ENCODE measurements around the gene TRRAP.

The TRRAP gene

DNA sequence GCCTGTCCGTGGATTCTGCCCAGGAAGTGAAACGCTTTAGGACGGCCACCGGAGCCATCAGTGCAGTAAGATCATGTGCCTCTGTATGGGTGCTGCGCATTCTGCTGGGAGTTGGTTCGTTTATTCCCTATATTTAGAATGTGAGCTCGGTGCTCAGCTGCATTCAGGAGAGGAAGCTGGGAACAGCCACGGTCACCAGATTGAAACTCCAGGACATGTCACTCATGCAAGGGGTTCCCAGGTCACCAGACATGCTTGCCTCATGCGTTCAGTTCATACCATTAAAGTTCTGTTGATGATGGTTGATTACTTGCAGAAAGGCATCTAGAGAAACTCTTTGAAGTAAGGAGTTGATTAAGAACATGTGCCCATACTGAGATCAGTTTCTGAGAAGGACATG lies 78.1 kb downstream of the TRRAP start:
- no peak for DNase-seq

DNA sequence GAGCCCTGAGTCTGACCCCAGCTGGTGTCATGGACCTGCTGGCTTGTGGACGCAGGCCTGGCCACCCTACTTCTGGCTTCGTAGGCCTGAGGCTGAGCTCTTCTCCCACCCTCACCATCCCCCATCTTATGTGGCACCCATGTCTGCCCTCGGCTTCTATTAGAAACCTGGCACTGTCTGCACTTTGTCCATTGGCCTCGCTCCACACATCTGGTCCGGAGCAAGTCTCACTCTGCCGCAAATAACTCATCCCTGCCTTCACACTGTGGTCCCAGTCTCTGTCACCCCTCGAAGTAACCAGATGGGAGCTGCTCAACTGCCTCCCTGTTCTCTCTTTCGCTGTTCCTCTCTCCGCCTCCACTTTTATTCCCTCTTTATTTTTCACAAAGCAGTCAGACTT lies 78.6 kb downstream of the TRRAP start:
- DNase-seq, result no peak

DNA sequence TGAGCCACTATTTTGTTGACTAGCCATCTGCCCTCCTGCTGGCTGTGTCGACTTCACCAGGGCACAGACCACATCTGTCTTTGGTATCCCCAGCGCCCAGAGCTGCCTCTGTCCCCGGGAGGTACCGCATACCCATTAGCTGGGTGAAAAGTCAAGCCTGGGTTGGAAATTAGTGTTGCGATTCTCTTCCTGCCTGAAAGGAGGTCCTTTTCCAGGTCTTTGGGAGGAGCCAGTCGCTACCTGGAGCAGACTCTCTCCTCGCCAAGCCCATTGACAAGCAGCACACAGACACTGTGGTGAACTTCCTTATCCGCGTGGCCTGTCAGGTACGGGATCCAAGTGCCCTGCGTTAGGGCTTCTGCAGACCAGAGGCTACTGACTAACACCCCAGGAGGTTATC lies 79.4 kb downstream of the TRRAP start:
- no peak for DNase-seq

DNA sequence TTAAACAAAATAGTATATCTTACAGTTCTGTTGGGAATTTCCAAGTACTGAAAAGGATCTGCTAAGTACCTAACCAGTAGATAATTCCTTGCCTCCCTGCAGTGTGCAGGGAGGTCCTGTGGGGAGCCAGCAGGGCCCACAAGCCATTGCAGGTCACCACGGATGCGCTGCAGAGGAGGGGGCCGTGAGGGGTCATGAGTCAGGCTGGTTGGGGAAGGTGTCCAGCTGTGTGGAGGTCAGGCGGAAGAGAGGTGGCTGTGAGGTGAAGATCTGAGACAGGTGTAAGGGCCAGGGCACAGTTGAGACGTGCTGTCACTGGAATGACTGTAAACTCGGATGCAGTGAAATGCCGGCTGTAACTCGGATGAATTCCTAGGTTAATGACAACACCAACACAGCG lies 80.6 kb downstream of the TRRAP start:
- DNase-seq, result no peak

DNA sequence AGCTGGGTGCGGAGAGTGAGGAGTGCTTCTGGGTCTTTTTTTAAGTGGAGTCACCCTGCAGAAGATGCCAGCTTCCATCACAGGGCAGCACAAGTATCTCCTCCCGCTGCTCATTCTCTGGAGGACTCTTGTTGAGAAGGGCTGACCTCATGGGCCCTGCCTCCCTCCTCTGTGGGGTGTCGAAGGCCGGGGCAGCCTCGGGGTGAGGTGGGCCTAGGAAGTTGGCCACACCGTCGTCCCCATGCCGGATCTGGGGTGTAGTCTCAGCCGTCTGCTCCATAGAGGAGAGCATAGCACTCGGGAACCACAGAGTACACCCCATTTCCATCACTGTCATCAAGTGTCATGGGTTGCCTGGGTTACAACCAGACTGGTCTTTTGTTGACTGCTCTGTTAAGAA lies 85.0 kb downstream of the TRRAP start:
- DNase-seq, result no peak

DNA sequence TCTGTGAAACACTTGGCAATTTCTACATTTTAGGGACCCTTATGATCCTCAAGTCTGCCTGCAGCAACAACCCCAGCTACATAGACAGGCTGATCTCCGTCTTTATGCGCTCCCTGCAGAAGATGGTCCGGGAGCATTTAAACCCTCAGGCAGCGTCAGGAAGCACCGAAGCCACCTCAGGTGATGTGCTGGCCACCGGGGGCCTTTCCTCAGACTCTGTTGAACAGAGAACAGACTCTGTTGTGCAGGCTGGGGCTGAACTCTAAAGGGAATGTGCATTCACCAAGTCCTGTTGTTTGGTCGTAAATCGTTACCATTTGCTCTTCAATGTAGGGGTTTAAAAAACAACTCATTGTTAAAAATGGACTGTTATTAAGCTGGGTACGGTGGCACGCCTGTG lies 86.3 kb downstream of the TRRAP start:
- DNase-seq, result no peak

DNA sequence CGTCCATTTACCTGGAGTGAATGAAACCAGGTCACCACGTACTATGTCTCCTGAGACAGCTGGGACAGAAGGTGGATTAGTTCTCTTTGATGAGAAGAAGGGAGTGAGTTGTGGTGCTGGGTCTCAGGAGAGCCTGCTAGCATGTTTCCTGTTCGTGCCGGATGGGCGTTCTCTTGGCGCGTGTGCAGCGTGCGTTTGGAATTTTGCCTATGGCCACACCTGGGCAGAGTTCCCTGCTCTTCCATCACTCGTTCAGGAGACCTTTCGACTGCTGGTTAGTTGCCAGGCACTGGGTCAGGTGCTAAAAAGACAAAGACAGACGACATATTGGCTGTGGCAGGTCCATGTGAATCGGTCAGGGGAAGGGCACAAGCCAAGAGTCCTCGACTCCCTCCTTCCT lies 90.3 kb downstream of the TRRAP start:
- no peak for DNase-seq

DNA sequence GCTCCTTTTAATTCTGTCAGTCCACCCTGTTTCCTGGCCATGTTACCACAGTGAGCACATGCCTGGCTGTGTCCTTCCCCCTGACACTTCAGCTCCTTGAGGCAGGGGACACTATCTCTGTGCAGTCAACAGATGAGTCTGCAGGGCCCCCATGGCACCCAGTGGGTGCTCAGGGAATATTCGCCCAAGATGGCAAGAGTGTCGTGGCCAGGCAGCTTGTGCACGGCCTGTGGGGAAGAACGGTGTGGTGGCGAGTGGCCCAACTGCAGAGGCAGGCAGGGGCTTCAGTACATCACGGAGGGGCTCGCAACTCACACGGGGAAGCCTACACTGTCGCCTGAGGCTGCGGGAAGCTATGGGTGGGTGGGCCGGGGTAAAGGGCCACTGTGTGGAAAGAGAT lies 91.1 kb downstream of the TRRAP start:
- DNase-seq, result no peak

DNA sequence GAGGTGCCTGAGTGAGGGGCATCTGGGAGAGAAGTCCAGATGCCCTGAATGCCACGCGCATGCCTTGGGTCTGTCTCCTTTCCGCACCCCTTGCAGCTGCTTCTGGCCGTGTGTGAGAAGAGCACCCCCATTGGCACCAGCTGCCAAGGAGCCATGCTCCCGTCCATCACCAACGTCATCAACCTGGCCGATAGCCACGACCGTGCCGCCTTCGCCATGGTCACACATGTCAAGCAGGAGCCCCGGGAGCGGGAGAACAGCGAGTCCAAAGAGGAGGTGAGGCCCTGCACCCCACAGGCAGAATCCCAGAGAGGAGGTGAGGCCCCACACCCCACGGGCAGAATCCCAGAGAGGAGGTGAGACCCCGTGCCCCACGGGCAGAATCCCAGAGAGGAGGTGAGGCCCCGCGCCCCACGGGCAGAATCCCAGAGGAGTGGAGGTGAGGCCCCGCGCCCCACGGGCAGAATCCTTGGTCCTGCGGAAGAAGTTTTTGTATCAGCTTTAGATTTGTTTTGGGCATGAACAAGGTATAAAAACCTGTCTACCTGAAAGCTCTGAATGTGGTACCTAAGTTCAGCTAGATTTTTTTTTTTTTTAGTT lies 91.8 kb downstream of the TRRAP start:
- DNase-seq, result no peak

DNA sequence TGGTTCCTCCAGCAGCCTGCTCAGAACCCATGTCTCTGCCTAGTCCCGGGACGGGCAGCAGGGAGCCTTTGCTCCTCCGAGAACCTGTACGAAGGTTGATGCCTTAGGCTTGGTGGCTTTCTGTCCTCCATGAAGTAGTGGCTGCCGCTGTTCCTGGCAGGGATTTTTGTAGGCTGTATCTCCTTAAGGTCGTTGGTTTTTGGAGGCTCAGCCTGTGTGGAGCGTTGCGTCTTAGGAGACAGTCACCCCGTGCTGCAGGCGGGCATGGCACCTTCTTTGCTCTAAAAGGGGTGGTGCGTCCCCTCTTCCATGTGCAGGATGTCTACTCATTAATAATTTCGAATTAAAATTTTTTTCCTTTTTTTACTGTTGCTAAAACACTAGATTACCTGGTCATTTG lies 92.5 kb downstream of the TRRAP start:
- DNase-seq, result no peak

DNA sequence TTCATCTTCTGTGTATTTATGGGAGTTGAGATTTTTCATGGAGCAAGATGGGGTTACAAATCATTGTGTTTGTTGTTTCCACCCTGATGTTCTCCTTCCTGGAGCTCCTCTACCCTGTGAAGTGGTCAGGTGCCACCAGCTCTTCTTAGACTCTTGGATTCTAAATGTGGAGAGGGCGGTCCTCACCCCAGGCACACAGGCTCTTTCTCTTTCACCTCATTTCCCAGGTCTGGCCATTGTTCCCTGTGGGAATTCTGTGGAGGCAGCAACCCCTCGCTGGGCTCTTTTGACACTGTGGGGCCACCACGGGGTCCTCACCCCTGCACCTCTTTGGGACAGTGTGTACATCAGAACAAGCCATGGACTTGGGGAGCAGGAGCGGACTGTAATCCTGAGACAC lies 95.9 kb downstream of the TRRAP start:
- DNase-seq, result no peak

DNA sequence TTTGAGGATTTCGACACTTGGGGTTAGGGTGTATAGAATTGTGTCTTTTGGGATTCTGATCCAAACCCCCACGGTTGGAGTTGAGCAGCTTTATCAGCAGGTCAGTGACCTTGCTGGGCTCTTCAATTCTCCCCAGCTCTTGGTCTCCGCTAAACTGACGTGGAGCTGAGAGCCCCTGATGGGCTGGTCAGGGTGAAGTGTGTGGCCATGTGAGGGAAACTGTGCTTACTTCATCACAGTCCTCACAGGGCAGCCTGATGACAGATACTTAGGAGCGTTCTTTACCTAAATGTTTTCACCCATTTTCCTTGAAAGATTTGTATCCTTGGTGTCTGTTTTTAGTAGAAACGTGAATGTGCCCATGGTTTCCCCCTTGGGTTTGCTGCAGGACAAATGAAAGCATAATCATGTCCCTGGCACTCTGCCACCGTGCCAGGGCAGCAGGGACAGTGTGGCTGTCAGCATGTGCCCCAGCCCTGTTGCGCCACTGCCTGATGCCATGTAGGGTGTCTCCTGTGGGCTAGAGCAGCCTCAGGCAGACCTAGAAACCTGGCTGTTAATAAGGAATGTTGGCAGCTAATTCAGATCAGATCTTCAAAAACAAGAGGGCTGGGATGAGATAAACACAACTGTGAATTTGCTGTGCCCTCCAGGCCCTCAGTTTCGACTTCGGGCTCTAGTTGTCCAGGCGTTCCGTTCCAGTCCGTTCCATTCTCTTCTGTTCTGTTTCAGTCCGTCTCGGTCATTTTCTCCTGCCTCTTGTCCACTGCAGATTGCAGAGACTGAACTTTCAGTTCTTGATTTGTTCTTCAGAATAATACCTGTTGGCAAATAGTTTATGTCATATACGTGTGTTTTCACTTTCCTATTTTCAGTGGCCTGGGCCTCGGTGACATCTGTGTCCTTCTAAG lies 96.8 kb downstream of the TRRAP start:
- DNase-seq, result no peak

DNA sequence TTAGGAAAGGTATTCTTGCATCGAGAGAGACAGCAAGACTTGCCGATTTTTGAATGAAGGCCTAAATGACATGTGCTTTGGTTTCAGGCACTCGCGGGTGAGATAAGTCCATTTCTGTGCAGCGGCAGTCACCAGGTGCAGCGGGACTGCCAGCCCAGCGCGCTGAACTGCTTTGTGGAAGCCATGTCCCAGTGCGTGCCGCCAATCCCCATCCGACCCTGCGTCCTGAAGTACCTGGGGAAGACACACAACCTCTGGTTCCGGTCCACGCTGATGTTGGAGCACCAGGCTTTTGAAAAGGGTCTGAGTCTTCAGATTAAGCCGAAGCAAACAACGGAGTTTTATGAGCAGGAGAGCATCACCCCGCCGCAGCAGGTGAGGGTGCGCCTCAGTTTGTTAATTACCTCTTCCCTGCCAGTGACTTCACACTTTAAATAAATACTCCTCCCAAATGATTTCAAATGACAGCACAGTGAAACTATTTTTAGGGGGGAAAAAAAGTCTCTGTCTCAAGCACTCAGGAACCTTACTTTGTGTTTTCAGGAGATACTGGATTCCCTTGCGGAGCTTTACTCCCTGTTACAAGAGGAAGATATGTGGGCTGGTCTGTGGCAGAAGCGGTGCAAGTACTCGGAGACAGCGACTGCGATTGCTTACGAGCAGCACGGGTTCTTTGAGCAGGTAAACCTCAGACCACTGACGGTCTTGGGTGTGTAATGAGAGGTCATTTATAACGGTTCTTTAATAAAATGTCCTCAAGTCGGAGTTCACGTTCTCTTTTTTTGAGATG lies 98.3 kb downstream of the TRRAP start:
- DNase-seq, result no peak

DNA sequence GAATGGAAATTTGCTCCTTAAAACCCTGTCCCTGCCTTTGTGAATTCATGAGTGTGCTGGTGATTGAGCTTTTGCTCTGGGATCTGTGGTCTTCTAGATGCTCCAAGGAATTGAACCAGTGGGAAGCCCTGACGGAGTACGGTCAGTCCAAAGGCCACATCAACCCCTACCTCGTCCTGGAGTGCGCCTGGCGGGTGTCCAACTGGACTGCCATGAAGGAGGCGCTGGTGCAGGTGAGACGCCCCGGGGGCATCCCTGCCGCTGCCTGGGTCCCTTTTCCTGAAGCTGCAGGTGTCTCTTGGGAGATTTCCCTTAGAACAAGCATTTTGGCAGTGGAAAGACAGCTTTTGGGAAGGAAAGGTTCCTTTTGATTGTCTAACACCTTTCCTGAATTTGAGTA lies 100.3 kb downstream of the TRRAP start:
- no peak for DNase-seq

DNA sequence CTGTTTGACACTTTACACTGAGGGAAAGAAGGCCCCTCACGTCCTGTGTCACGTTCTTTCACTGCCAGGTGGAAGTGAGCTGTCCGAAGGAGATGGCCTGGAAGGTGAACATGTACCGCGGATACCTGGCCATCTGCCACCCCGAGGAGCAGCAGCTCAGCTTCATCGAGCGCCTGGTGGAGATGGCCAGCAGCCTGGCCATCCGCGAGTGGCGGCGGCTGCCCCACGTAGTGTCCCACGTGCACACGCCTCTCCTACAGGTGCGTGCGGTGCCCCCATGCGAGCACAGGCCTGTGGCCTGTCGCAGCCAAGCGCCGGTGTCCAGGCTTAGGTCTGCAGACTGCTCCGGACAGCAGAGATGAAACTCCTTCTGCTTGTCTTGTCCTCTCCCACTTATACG lies 103.4 kb downstream of the TRRAP start:
- no peak for DNase-seq

DNA sequence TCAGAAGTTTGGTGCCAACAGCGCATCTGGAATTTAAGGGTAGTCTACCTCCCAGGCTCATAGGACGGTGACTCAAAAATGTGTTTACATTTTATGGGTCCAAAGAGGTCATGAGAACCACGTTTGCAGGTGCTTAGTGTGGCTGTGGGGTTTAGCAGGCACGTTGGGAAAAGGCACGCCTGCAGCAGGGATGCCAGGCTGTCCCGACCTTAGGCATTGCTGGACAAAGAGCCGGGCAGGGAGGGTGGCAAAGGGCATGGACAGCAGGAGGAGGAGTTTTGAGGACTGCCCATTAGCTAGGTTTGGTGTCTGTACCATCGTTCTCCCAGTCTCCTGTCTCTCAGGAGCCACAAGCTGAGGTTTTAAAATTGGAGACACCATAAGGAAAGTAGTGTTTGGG lies 104.4 kb downstream of the TRRAP start:
- no peak for DNase-seq

DNA sequence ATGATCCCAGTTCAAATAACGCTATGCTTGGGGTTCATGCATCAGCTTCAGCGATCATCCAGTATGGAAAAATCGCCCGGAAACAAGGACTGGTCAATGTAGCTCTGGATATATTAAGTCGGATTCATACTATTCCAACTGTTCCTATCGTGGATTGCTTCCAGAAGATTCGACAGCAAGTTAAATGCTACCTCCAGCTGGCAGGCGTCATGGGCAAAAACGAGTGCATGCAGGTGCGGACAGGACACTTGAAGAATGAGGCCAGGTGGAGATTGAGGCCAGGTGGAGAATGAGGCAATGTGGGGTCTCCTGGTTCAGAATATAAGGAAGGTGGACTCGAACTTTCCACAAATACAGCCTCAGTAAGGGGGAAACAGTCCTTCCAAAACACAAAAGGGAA lies 105.8 kb downstream of the TRRAP start:
- no peak for DNase-seq

DNA sequence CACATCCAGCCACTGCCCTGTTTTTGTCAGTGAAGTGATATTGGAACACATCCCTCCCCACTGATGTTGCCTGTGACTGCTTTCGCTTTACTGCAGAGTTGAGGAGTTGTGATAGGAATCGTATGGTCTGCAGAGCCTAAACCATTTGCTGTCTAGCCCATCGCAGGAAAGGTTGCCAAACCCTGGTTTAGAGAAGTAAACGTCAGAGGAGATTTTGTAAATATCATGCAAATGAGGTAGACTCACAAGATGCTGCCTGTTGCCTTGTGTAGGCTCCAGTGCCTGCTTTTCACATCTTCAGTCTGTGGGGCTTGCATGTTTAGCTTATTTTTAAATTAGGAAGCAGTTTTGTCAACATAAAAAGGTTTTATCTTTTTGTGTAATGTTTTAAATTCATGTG lies 107.1 kb downstream of the TRRAP start:
- DNase-seq, result no peak

DNA sequence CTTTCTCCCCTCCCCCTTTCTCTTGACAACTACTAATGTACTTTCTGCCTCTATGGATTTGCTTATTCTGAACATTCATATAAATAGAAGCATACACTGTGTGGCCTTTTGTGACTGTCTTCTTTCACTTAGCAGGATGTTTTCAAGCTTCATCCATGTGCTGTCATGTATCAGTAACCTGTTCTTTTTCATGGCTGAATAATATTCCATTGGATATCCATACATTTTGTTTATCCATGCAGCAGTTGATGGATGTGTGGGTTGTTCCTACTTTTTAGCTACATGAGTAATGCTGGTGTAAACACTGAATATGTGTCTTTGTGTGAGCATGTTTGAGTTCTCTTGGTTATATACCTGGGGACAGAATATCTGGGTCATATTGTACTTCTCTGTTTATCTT lies 107.6 kb downstream of the TRRAP start:
- DNase-seq, result no peak

DNA sequence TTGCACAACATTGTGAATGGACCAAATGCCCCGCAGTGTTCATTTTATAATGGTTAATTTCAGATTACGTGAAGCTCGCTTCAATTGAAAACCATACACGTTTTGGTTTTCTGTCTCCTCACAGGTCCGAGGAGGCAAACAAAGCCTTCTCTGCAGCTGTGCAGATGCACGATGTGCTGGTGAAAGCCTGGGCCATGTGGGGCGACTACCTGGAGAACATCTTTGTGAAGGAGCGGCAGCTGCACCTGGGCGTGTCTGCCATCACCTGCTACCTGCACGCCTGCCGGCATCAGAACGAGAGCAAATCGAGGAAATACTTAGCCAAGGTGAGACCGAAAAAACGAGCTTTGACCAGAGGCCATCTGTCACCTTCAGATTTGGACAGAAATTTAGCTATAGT lies 110.3 kb downstream of the TRRAP start:
- DNase-seq, result no peak

DNA sequence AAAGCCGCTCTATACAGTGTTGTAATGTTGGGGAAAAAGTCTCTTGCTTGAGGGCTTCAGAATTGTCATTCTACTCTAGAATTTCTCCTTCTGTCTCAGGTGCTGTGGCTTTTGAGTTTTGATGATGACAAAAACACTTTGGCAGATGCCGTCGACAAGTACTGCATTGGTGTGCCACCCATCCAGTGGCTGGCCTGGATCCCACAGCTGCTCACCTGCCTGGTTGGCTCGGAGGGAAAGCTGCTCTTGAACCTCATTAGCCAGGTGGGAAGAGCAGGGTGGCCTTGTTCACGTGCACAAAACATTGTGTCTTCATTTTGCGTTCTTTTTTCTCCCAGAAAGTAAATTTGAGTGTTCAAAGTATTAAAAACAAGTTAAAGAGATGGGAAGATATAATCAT lies 112.0 kb downstream of the TRRAP start:
- no peak for DNase-seq

DNA sequence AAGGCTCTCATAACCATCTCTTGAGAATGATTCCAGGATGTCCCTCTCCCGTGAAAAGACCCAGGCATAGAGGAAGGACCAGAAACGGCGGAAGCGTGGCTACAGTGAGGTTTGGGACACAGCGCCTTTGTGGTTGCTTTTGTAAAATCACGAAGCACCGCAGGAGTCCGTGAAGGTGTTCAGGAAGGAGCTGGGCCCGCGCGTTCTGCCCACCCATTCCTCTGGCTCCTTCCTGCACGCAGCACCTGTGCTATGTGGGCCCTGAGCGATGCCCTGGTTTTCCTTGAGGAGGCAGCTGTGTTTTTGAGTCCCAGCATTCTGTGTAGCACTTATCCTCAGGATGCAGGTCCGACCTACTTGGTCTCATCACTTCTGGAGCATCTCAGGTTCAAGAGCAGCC lies 112.8 kb downstream of the TRRAP start:
- DNase-seq, result no peak

DNA sequence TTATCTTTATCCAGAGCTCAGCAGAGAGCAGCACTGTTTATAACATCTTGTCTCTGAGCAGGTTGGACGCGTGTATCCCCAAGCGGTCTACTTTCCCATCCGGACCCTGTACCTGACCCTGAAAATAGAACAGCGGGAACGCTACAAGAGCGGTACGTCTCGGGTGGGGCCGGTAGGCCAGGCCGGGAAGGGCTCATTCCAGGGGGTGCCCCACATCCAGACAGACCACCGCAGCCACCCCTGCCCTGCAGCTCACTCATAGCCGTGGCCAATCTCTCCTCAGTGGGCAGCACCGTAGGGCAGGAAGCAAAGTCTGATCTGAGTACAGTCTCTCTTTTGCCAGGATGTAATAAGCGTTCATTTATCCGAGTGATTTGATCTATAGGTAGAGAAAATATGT lies 113.7 kb downstream of the TRRAP start:
- no peak for DNase-seq

All from CD4-positive, alpha-beta T cell treated with Interleukin-6 for 4 hours (primary cell).